GM18505 (cell line): ENCODE data around the gene RPTOR.

Source experiments
- ATAC-seq: cut with Tn5 transposase; IDR thresholded peaks from one replicate; pipeline ENCODE4 v1.9.1; 2021; ENCODE audit not compliant: unreplicated experiment
- POLR2A ChIP-seq: IDR thresholded peaks from 4 replicates; pipeline ENCODE4 v1.6.1; 2011; ENCODE audit warnings: borderline replicate concordance; ENCODE audit not compliant: insufficient read depth, insufficient read length; ENCODE audit errors: extremely low read depth

Gene RPTOR

DNA sequence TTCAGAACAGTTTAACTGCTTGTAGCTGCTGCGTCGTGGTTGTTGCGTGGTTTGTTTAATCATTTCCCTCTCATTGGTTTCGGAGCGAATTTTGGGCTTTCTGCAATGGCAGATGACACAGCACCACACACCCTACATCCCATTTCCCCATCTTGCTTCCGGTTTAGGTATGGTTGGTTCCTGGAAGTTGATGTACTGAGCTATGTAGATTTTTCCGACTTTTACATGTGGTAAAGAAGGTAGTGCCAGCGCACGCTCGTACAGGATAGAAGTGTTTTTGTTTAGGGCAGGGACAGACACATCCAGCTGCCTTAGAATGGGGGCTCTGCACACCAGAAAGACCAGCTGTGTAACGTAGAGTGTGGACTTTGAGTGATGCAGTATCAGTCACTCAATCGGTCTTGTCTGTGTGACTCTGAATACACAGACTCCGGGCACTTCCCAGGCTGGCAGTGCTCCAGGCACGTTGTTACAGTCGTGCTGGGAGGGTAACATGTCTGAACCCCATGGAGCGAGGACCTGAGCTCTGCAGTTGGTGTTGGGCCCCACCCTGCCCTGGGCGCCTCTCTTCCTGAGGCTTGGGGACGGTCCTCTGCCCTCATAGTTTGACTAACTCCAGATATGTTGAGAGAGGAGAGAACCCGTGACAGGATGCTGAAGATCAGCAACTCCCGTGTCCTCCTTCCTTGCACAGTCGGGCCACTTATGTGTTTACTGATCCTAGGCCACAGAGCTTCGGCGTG is 275.0 kb downstream of the RPTOR start:
- no peak for TF ChIP-seq POLR2A
- ATAC-seq: no peak

DNA sequence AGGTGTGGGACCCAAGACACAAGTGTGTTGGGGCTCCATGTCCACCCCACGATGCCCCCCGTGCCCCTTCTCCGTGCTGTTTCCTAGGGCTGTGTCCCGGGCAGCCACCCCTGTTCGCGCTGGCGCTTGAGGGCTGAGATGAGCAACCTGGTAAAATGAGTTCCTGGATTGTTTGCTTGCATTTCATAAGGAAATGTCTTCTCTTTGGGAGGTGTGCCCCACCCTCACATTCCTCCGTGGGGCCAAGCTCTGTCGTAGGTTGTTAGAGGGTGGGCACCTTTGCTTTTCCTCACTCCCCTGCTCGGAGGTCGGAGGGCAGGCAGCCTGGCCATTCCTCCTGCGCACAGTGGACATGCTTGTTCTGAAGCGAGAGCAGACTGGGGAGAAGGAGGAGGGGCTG is 275.7 kb downstream of the RPTOR start:
- no peak for TF ChIP-seq POLR2A
- ATAC-seq: no peak

DNA sequence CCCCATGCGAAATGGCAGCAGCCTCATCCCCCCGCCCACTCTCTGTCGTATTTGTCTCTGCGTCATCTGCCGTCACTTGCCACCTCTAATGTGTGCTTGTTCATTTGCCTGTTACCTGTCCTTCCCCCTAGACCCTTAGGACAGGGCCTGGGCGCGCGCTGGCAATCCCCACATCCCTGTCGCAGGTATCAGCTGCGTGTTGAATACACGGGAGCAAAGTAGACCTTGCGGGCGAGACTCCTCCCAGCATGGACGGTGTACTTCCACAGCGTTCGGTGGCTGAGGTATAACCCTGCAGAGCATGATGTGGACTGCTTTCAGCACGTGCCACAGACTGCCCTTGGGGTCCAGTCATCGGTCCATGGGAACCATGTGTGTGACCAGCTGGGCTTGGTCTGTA is 276.9 kb downstream of the RPTOR start:
- ATAC-seq: no peak
- TF ChIP-seq POLR2A: no peak

DNA sequence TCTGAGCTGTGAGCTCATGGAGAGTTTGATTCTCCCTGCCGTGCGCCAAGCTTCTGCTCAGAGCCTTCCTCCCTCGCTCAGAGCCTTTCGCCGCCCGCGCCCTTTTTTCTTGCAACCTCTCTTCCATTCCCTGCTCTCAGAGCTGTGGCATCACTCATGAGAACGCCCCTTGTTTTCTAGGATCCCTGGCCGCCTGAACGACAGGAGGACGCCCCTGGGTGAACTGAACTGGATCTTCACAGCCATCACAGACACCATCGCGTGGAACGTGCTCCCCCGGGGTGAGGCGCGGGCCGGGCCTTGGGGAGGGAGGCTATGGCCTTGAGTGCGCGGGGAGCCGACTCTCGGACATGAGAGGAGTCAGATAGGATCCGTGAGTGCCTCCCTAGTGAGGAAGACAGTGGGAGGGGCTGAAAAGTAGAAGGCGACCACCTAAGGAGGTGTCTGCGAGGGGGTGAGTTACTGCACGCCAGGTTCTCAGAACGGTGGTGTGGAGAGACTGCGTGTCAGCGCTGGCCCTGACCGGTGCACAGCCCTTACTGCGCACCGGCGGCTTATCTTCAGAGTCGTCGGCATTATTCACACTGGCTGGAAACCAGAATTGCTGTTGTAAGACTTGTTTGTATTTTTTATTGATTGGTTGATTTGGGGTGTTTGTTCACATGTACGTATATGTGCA is 277.5 kb downstream of the RPTOR start:
- no peak for TF ChIP-seq POLR2A
- no peak for ATAC-seq

DNA sequence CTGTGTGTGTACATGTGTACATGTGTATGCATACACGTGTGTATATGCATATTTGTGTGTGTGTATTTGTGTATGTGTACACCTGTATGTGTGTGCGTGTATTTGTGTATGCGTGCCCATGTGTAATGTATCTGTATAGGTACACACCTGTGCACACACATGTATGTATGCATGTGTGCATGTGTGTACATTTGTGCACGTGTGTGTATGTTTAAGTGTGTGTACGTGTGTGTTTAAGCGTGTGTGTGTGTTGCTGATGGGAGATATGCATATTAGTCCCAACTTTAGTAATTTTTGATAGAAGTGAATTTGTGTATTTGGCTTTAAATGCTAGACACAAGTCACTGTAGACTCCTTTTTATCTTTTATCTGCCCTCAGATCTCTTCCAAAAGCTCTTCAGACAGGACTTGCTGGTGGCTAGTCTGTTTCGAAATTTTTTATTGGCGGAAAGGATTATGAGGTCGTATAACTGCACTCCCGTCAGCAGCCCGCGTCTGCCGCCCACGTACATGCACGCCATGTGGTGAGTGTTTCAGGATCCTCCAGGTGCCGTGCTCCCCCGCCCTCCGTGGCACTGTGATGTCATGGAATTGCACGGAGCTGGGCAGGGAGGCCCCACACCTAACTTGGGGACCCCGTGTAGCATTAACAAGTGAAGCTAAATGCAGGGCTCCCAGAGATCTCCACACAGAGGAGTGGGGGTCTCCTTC is 278.2 kb downstream of the RPTOR start:
- TF ChIP-seq POLR2A: no peak
- ATAC-seq: no peak

DNA sequence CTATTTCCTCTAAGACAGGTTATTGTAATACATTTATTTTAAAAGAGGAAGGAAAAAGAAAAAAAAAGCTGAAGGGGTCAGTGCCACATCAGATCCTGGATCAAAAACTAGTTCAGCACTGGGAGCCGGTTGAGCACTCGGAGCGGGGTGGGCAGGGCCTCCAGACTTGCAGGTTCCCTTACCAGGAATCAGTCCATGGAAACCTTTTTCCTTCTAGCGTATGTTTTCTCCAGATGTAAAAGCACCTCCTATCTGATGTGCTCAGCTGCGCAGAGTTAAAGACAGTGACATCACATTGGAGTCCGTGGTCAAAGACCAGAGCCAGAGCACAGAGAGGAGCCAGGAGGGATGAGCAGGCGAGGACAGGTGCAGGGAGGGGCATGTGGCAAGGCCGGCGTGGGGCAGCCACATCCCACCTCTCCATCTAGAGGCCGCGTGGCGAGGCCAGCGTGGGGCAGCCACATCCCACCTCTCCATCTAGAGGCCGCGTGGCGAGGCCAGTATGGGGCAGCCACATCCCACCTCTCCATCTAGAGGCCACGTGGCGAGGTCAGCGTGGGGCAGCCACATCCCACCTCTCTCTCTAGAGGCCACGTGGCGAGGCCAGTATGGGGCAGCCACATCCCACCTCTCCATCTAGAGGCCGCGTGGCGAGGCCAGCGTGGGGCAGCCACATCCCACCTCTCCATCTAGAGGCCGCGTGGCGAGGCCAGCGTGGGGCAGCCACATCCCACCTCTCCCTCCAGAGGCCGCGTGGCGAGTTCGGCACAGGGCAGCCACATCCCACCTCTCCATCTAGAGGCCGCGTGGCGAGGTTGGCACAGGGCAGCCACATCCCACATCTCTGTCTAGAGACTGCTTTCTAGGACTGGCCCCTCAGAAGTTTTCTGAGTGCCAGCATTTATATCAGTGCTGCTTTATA is 280.2 kb downstream of the RPTOR start:
- ATAC-seq: no peak

DNA sequence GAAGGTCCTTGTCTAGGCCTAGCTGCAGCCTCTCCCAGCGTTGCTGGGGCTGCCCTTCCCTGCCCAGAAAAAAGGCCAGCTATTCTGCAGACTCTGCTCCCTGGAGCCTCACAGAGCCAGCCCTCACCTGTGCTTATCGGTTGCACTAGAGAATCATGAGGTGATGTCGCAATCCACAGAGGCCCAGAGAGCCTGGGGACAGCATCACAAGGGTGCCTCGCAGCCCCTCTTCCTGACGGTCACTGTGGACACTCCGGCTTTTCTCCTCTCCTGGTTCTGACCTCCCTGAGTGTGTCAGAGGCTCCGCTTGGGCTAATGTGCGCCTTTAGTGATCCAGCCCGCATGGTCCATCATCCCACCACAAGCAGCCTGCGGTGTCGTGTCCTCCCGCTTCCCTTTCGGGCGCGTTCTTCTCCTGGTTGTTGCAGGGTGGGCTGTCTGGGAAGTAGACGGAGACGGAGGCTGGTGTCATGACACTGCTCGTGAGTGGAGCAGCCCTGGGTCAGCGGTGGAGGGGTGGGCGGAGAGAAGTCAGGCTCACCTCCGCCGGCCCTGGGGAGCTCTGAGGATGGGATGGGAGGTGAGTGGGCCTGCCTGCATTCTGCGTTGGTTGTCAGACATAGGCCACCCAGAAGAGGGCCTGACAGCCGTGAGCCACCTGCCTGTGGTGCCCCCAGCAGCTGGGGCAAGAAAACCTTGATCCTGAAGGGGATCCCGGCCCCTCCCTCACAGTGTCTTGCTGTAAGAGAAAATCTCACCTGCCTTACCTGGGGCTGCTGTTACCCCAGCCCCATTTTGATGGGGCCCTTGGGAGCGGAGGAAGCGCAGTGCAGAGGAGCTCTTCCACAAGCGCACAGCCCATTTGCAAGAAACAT is 281.1 kb downstream of the RPTOR start:
- TF ChIP-seq POLR2A: no peak
- ATAC-seq: no peak

More for the DNA sequence above, 280.2 kb downstream of the RPTOR start:
- no peak for TF ChIP-seq POLR2A

DNA sequence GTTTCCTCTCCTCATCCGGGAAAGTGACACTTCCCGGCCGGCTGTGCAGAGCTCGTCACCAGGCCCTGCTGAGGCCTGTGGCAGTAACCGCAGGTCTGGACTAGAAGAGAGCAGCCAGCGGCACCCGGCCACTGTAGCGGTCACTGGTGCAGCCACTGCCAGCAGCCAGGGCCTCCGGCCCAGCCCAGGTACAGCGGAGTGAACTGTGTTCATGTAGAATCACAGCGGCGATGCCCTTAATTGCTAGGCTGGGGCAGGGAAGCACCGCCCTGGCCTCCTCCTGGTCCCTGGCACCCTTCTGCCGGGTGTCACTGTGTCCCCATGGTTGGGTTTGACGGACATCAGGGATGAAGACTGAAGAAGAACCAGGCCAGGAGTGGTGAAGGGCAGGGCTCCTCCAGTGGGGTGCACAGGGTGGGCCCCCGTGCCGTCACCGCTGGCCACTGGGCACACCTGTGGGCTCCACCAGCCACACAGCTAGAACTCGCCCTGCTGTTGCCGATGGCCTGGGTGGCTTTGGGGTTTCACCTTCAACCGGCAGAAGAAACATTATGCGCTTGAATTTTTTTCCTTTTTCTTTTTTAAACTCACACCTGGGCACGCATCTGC is 281.8 kb downstream of the RPTOR start:
- no peak for TF ChIP-seq POLR2A
- no peak for ATAC-seq

DNA sequence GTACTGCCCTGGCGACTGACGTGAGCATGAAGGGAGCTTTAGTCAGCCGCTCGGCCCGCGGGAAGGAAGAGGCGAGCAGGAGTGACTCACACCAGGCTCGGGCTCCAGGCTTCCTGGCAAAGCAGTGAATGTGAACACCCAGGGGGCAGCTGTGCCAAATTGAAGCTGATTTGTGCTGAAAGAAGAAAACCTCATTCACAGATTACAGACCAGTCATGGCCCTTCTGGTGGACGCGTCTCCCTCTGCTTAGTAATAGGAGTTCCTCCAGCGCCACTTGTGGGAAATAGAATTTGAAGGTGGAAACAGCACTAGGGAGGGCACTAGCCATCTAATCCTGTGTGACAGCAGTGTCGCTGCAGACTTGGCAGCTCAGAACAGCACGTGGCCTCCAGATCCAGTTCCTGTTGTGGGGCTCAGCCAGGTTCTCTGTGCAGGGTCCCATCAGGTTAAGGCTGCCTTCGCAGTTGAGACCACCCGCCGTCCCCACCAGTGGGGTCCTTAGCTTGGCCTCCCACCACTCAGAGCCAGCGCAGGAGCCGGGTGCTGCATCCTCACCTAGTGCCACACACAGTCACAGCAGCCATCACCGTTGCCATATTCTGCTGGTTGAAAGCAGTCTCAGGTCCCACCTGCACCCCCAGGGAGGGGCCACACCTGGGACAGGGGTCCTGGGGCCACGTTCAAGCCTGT is 282.5 kb downstream of the RPTOR start:
- no peak for TF ChIP-seq POLR2A
- ATAC-seq: no peak

DNA sequence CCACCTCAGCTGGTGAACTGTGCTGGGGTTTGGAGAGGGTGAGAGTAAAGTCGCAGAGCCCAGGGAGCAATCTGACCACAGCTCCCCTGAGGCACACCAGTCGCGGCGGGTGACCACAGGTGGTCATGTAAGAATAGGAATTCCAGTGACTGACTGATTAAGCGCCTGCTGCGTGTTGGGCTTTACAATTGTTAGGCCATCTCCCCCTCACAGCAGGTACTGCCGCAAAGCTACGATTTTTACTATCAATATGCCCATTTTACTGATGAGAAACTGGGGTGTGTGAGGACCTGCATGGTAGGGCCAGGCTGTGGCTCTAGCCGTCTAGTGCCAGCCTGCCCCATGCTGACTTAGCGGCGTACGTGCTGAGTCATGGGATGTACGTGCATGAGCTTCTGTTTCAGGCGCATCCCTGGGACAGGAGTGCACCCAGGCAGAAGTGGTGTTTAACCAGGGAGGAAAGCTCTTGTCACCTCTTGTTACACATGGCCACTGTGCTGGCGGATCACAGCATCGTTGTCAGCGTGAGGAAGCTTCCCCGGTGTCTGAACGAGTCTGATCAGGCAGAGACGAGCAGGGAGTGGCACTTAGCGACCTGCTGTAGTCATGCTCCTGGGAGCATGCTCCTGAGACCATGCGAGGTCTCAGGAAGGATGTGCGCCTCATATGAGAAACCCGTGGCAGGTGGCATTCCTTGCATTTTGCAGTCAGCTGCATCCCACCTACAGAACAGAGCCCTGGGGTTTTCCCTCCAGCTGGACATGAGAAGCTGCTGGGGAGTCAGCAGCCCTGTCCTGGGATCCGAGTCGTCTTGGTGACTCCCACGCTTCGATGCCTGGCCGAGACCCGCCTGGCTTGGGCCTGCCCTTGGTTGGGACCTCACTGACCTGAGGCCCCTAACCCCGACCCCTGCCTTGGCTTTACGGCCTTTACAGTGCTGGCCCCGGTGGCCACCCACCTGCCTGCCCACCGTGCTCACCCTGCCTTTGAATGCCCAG is 283.3 kb downstream of the RPTOR start:
- ATAC-seq: no peak
- no peak for TF ChIP-seq POLR2A
